HG02973 (cell line): ENCODE measurements around the gene ADARB1.

Experiments used
- ATAC-seq: cut with Tn5 transposase; IDR thresholded peaks from one replicate; pipeline ENCODE4 v1.9.1; 2021; ENCODE audit warnings: moderate library complexity; ENCODE audit not compliant: unreplicated experiment

The ADARB1 gene

GRCh38 chr21:45111703-45112102 lies 37.3 kb downstream of the ADARB1 start:
- no peak for ATAC-seq

- ATAC-seq = no peak
These were observed 38.0 kb downstream of the ADARB1 start for GRCh38 chr21:45112371-45112770.

- ATAC-seq = no peak
These were observed 39.2 kb downstream of the ADARB1 start for GRCh38 chr21:45113543-45113942.

GRCh38 chr21:45114072-45114471 lies 39.7 kb downstream of the ADARB1 start:
- no peak for ATAC-seq

- ATAC-seq = no peak
These were observed 40.1 kb downstream of the ADARB1 start for GRCh38 chr21:45114475-45114874.

DNA sequence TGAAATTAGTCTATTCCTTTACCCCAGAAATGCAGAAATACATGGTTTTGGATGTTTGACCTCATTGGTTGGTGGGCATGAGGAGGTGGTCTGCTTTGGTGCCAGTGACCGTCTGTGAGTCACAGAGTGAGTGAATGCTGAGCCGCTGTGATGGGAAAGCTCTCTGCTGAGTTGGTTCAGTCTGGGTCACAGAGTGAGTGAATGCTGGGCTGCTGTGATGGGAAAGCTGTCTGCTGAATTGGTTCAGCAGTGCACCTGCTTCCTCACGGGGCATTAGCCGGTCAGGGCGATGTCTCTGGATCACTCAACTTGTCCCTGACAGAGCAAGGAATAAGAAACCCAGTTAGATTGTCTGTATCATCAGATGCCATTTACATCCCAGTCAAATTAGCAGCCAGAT lies 40.8 kb downstream of the ADARB1 start:
- ATAC-seq = no peak

GRCh38 chr21:45116066-45116465 lies 41.7 kb downstream of the ADARB1 start:
- ATAC-seq = no peak

DNA sequence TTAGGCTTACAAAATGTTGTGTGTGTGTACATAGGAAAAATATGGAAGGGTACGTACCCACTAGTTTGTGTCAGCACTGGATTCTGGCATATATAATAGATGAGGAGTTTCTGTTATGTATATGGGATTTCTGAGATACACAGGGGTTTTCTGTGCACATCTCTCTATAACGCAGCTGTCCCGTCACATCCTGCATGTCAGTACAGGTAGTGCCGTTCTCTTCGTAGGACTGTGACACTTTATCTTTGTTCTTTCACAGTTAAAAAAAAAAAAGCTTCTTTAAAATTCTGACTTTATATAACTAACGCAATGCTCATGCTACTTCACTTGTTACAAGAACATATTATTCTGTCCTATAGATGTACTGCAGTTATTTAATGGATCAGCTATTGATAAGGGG lies 42.9 kb downstream of the ADARB1 start:
- ATAC-seq = no peak

- ATAC-seq = no peak
These were observed 43.7 kb downstream of the ADARB1 start for GRCh38 chr21:45118099-45118498.

DNA sequence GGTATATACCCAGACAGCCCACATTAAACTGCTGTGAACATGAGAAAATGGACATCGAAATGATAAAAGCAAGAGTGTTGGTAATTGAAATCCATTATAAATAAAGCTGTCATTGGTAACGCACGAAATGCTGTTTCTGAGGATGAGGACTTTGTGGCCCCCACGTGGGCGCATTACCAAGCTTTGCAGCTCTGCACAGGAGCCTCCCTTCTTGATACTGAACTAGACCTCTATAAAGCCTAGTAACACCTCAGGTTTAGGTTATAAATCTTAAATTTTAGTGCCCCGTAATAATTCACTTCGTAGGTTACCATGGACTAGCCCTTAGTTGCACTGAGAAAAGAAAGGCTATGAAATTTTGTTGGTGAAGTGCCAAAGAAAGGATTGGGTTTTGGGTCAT lies 45.4 kb downstream of the ADARB1 start:
- ATAC-seq = no peak

GRCh38 chr21:45120975-45121374 lies 46.6 kb downstream of the ADARB1 start:
- ATAC-seq = no peak

GRCh38 chr21:45122030-45122429 lies 47.6 kb downstream of the ADARB1 start:
- ATAC-seq = no peak

DNA sequence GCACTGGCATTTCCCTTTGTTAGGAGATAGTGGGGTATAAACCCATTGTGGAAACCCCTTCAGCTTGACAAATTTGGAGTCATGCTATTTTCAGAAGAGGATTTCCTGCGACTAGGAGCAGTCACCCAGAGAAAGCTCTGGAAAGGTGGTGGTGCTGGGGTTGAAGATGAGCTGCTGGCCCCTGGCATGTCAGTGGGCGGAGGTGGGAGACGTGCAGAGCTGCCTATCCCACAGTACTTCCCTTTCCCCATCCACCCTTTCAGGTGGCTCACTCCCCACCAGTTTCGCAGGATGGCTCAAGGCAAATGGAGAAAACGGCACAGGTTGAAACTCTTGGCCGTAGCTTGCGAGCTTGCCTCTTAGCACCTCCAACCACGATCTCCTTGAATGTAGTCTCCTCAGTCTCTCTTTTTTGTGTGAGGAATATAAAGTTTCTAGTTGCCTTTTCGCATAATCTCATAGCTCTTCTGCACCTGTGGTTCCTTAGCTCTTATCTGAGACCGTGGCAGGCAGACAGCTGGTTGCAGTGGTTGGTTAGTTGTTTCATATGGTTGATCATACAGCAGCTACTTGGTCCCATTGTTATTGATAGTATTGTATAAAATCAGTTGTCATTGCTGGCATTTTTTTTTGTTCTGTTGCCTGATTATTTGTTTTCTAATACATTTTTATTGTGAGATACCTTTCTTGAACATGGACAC lies 48.2 kb downstream of the ADARB1 start:
- ATAC-seq = no peak

DNA sequence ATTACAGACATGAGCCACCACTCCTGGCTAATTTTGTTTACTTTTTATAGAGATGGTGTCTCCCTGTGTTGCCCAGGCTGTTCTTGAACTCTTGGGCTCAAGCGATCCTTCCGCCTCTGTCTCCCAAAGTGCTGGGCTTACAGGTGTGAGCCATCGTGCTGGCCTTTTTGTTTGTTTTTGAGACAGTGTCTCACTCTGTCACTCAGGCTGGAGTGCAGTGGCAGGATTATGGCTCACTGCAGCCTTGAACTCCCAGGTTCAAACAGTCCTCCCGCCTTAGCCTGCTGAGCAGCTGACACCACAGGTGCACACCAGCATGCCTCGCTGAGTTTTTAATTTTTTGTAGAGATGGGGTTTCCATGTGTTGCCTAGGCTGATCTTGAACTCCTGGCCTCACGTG lies 49.1 kb downstream of the ADARB1 start:
- no peak for ATAC-seq

DNA sequence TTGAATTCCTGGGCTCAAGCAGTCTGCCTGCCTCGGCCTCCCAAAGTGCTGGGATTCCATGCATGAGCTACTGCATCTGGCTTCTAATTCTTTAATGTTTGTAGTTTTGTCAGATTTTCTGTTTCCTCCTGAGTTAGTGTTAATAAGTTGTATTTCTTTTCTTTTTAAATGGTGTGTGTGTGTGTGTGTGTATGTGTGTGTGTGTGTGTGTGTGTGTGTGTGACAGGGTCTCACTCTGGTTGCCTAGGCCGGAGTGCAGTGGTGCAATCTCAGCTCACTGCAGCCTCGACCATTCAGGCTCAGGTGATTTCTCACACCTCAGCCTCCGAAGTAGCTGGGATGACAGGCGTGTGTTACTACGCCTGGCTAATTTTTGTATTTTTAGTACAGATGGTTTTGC lies 50.2 kb downstream of the ADARB1 start:
- ATAC-seq = no peak

DNA sequence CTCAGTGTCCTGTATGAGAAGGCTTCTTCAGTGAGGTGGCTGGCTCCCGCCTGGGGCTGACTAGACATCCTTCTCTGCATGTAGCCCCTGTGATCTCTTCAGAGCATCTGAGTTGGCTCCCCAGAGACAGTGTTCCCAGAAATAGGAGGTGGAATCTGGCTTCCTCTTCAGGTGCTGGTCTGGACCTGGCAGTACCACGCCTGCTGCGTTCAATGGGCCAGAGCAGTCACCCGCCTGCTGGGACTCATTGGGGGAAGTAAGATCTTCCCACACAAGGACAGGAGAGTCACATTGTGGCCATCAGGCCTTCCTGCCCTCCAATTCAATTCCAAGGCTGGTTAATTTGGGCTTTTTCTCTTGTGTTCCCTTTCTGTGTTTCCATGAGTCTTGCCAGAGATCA lies 51.0 kb downstream of the ADARB1 start:
- no peak for ATAC-seq

DNA sequence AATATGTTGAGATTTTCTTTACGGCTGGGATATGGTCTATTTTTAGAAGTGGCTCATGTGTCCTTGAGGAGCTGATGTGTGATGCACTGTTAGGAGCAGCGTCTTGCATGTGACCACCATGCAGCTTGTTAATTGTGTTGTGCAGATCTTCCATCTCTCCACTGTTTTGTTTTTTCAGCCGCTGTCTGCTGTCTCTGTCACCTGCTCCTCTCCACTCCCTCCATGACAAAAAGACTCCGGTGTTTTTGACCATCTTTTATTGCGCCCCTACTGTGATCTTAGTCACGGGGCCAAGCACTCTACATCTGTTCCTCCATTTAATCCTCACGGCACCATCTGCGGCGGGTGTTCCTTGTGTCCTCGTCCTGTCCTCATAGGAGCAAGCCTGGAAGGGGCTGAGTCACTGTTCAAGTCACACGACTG lies 51.8 kb downstream of the ADARB1 start:
- no peak for ATAC-seq

DNA sequence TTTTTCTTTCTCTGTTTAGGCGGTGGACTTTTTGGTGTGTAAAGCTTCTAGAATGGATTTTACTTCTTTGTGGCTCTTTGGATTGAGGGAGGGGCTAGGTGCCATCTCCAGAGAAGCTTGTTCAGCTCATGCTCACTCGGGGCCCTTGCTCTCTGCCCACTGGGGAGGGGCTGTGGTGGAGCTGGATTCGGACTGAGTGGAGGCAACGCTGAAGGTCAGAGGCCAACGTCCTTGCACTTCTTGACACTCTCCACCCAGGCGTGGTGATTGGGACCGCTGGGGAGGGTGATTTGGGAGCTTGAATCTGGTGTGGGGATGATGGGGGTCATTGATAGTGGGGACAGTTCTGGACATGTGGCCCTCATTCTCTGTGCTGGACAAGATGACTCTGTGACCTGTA lies 52.6 kb downstream of the ADARB1 start:
- no peak for ATAC-seq

- ATAC-seq = no peak
These were observed 53.6 kb downstream of the ADARB1 start for GRCh38 chr21:45127937-45128336.

- no peak for ATAC-seq
These were observed 54.3 kb downstream of the ADARB1 start for GRCh38 chr21:45128613-45129188.

DNA sequence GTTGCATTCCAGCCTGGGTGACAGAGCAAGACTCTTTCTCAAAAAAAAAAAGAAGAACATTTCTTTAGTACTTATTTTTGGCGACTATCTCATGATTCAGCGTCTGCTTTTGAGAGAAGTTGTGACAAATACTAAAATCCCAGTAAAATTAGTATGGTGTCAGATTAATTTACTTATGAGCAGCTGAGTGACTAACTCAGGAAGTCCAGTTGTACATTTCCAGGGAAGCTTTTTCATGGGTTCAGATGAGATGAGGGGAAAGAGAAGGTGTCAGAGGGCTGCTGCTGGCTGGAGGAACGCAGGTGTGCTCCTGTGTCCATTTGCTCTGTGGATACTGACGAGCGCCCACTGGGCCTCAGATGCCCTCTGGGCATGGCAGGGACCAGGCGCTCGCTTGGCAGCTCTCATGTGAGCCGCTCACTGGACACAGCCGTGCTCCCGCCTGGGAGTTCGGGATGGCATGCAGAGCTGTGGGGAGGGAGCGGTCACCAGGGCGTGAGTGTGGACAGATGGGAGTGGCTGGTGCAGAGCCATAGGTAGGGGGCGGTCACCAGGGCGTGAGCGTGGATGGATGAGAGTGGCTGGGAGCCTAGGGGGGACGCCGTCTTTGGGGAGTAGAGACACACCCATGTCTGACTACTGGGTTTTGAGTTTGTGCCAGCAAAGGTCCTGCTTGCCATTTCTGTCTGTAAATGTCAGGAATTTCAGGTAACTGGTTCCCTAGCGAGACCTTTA lies 55.0 kb downstream of the ADARB1 start:
- ATAC-seq = no peak

DNA sequence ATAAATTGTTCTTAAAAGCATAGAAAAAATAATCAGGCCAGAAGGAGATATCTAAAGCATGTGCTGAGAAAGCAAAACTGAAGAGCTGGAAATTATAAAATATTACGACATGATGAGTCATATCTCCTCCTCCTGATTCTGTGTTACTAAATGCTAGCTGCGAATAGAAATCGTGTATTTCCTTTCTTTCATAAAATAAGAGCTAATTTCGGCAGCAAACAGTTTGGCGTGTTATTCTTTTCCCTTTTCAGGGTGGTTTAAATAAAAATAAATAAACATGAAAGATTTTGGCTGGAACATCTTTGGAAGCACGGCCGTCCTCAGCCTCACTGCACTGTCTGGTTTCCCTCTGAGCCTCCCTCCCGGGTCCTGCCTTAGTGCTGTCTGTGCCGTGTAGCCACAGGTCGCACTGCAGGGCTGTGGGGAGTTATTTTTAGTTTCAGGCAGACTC lies 56.0 kb downstream of the ADARB1 start:
- no peak for ATAC-seq
